Subcutaneous abdominal adipose tissue (tissue), 5 donors: ENCODE measurements around the gene RAPGEF1.
"Not testable (repeated sequence)": the region's sequence is repeated elsewhere in the genome, so short reads cannot be mapped to it uniquely, and the experiment has no call there.

Experiments used
- H3K27ac ChIP-seq: one replicate; pipeline ENCODE4 v1.7.0; 2013; ENCODE audit warnings: low read depth, mild to moderate bottlenecking, inconsistent platforms, low read length, moderate library complexity
- H3K27me3 ChIP-seq, 5 donors: one replicate each; pipeline ENCODE4 v1.7.0; 2013; ENCODE audit warnings: low read length in 5 of 5, inconsistent platforms in 1 of 5; ENCODE audit not compliant: control insufficient read depth in 5 of 5, insufficient read depth in 4 of 5
- H3K36me3 ChIP-seq, 5 donors: one replicate each; pipeline ENCODE4 v1.7.0; 2013; ENCODE audit warnings: low read length in 5 of 5; ENCODE audit not compliant: control insufficient read depth in 5 of 5, insufficient read depth in 5 of 5
- H3K4me1 ChIP-seq, 5 donors: one replicate each; pipeline ENCODE4 v1.7.0; 2013; ENCODE audit warnings: low read length in 5 of 5, mild to moderate bottlenecking in 3 of 5, moderate library complexity in 1 of 5; ENCODE audit not compliant: control insufficient read depth in 5 of 5, insufficient read depth in 5 of 5
- H3K4me3 ChIP-seq, 5 donors: one replicate each; pipeline ENCODE4 v1.7.0; 2013; ENCODE audit warnings: low read length in 5 of 5, low read depth in 1 of 5
- H3K9ac ChIP-seq, 5 donors: one replicate each; pipeline ENCODE4 v1.7.0; 2013; ENCODE audit warnings: low read length in 5 of 5, mild to moderate bottlenecking in 4 of 5, moderate library complexity in 3 of 5
- H3K9me3 ChIP-seq, 5 donors: one replicate each; pipeline ENCODE4 v1.7.0; 2013; ENCODE audit warnings: low read length in 5 of 5; ENCODE audit not compliant: control insufficient read depth in 5 of 5
- donor health status: healthy.
- donor health status: healthy.
- donor health status: healthy.
- donor health status: healthy.
- donor health status: healthy.

Gene RAPGEF1

GRCh38 chr9:131549186-131549585, 190.7 kb downstream of the RAPGEF1 start:
- H3K36me3 ChIP-seq = not testable (repeated sequence)
- H3K27me3 ChIP-seq = peaks cover 22 to 55% (median 33%) of the 10 kb centered on the region in 5 donors

DNA sequence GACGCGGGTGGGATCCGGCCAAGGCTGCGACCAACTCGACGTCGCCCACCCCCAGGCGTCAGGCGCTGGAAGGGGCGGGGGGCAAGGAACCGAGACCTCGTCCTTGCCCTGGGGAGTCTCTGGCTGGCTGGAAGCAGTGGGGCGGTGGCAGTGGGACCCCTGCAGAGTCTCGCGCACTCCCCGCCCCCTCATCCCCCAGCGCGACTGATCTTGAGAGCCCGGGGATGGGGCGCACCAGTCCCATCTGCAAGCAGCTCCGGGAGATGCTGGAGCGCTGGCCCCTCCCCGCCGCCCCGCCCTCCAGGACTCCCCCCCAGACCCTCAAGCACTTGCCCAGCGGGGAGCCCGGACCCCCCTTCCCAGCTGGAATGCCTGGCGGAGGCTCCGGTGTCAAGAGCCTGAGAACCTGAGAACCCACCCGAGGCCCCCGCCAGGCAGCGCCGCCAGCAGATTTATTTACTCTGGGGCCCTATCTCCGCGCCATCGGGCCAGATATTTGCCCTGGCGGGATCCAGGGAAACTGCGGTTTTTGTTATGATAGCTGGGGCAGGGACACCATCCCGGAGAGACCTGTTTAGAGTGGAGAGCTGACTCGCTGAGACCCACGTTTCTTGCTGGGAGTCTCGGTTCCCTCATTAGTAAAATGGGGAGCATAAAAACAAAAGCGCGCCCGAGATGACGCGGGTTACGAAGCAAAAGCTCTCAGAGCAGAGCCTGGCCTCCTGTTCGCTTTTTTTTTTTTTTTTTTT, 193.4 kb downstream of the RAPGEF1 start:
- H3K27me3 ChIP-seq = peaks cover 8 to 37% (median 22%) of the 10 kb centered on the region in 5 donors
- no peak overlapping the region for H3K9ac ChIP-seq

More at GRCh38 chr9:131549186-131549585, 190.7 kb downstream of the RAPGEF1 start:
- peaks cover 0 to 16% (median 10%) of the 10 kb centered on the region in 5 donors for H3K4me1 ChIP-seq
- H3K9me3 ChIP-seq, H3K4me3 ChIP-seq, H3K9ac ChIP-seq, H3K27ac ChIP-seq: not testable (repeated sequence)

DNA sequence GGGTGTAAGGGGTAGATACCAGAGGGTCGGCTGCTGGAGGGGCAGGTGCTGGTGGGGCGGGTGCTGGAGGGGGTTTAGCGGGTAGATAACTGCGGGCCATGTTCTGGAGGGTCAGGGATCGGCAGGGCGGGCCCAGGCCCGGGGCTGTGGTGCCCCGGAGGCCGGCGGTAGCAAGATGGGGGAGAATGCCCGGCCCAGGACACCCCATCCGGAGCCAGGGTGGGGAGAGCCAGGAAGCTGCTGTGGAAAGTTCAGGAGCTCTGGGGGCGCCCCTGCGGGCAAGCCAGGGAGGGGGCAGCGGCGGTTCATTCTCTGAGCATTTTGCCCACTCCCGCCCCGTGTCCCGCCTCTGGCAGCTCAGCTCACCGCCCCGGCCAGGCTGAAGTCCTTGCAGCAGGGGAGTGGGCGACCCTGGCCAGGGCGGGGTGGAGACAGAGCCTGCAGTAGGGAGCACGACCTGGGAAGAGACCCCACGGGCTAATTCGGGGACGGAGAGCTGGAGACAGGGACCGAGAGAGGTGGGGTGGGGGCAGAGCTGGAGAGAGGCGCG, 194.0 kb downstream of the RAPGEF1 start:
- Histone ChIP-seq H3K4me1 (peaks cover 0 to 16% (median 10%) of the 10 kb centered on the region in 5 donors), H3K4me3 (no peak overlapping the region), H3K27me3 (peaks cover 8 to 37% (median 22%) of the 10 kb centered on the region in 5 donors), H3K36me3 (no peaks in the 10 kb centered on the region), H3K9me3 (peaks cover 0 to 18% (median 14%) of the 10 kb centered on the region in 5 donors), H3K9ac (no peak overlapping the region), H3K27ac (no peak overlapping the region)

More for the DNA sequence above, 193.4 kb downstream of the RAPGEF1 start:
- H3K36me3 ChIP-seq = no peaks in the 10 kb centered on the region
- no peak overlapping the region for H3K27ac ChIP-seq
- H3K4me1 ChIP-seq = peaks cover 0 to 16% (median 10%) of the 10 kb centered on the region in 5 donors
- H3K9me3 ChIP-seq = peaks cover 0 to 18% (median 14%) of the 10 kb centered on the region in 5 donors
- peak overlapping the region in 3 of 5 donors; percentile 8 to 31 (median 29) for H3K4me3 ChIP-seq

GRCh38 chr9:131545003-131545785, 194.7 kb downstream of the RAPGEF1 start, which contains the start of gene PRRT1B:
Gene PRRT1B (plus strand): TSS chr9:131545523. CDS start chr9:131545616, 93 bp downstream.
- H3K9ac ChIP-seq = no peak within 1 kb of the TSS
- H3K27ac ChIP-seq = no peak within 1 kb of the TSS
- H3K36me3 ChIP-seq = no peaks in the 10 kb centered on the region
- H3K27me3 ChIP-seq = peaks cover 8 to 37% (median 22%) of the 10 kb centered on the region in 5 donors
- peaks cover 0 to 18% (median 14%) of the 10 kb centered on the region in 5 donors for H3K9me3 ChIP-seq
- peaks cover 0 to 16% (median 10%) of the 10 kb centered on the region in 5 donors for H3K4me1 ChIP-seq
- H3K4me3 ChIP-seq = no peak within 1 kb of the TSS

DNA sequence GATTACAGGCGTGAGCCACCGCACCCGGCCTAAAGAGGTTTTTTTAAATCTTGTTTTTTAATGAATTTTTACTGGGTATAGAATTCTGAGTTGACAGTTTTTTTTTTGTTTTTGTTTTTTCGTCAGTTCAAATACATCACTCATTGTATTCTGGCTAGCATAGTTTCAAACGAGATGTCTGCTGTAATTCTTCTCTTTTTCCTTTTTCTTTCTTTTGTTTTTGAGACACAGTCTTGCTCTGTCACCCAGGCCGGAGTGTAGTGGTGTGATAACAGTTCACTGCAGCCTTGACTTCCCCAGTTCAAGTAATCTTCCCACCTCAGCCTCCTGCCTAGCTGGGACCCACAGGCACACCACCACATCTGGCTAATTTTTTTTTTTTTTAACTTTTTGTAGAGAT, 196.7 kb downstream of the RAPGEF1 start:
- Histone ChIP-seq H3K27ac (no peak overlapping the region), H3K9ac (no peak overlapping the region), H3K9me3 (peaks cover 0 to 18% (median 14%) of the 10 kb centered on the region in 5 donors), H3K4me1 (peaks cover 0 to 16% (median 10%) of the 10 kb centered on the region in 5 donors), H3K36me3 (no peaks in the 10 kb centered on the region), H3K4me3 (no peak overlapping the region), H3K27me3 (peaks cover 8 to 33% (median 21%) of the 10 kb centered on the region in 5 donors)

DNA sequence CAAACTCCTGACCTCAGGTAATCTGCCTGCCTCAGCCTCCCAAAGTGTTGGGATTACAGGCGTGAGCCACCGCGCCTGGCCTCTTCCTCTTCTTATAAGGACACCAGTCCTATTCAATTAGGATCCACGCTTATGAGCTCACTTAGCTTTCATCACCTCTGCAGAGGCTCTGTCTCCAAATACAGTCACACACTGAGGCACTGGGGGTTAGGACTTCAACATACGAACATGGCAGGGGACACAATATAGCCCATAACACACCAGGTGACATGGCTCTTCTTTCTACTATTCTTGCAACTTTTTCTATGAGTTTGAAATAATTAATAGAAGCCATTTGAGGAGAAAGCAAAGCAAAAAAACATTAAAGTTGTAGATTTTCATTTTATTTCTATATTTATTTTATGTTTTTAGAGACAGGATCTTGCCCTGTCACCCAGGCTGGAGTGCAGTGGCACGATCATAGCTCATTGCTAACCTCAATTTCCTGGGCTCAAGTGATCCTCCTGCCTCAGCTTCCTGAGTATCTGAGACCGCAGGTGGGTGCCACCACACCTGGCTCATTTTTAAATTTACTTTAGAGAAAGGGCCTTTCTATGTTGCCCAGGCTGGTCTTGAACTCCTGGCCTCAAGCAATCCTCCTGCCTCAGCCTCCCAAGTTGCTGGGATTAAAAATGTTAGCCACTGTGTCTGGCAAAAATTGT, 200.5 kb downstream of the RAPGEF1 start:
- Histone ChIP-seq H3K9ac (no peak overlapping the region), H3K4me3 (no peak overlapping the region), H3K27ac (no peak overlapping the region), H3K36me3 (no peaks in the 10 kb centered on the region), H3K4me1 (no peaks in the 10 kb centered on the region), H3K27me3 (peaks cover 0 to 4% (median 0%) of the 10 kb centered on the region in 5 donors), H3K9me3 (peaks cover 0 to 17% (median 13%) of the 10 kb centered on the region in 5 donors)

GRCh38 chr9:131537946-131538345, 201.9 kb downstream of the RAPGEF1 start:
- H3K36me3 ChIP-seq = no peaks in the 10 kb centered on the region
- no peaks in the 10 kb centered on the region for H3K27me3 ChIP-seq
- H3K27ac ChIP-seq = no peak overlapping the region
- no peak overlapping the region for H3K4me3 ChIP-seq
- peaks cover 0 to 6% (median 0%) of the 10 kb centered on the region in 5 donors for H3K9me3 ChIP-seq
- no peaks in the 10 kb centered on the region for H3K4me1 ChIP-seq
- no peak overlapping the region for H3K9ac ChIP-seq

DNA sequence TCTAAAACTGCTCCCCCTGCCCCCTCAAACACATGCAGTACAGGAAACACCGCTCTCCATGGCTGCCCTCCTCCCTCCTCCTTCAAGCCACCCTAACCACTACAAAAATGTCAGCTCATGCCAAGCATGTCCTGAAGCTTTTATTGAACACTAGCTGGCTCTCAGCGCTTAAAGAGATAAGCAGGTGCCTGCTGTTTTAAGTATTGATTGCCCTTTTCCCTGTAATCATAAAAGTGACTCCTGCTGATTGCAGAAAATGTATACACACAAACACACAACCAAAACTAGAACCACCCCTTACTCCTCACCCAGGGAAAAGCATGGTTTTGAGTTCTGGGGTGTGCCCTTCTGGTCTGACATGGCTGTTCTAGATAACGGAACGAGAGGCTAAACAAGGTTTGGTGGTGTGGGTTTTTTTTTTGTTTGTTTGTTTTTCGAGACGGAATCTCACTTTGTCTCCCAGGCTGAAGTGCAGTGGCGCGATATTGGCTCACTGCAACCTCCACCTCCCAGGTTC, 205.1 kb downstream of the RAPGEF1 start:
- no peak overlapping the region for H3K4me3 ChIP-seq
- H3K4me1 ChIP-seq = peaks cover under 1 to 15% (median 14%) of the 10 kb centered on the region in 5 donors
- peaks cover 0 to 2% (median 0%) of the 10 kb centered on the region in 5 donors for H3K36me3 ChIP-seq
- H3K27ac ChIP-seq = no peak overlapping the region
- H3K27me3 ChIP-seq = no peaks in the 10 kb centered on the region
- no peak overlapping the region for H3K9ac ChIP-seq
- no peaks in the 10 kb centered on the region for H3K9me3 ChIP-seq
